ENCODE data around the gene SYNGR2. TPM values are rescaled to one million over a fixed set of nuclear protein-coding genes. Genes with fewer than 3 reads are reported as not detected.

SYNGR2 gene
- total and polyA plus RNA-seq, 2 donors (not counting 1 experiment from before 2014, with no cell fraction given) = 390 to 442 TPM

DNA sequence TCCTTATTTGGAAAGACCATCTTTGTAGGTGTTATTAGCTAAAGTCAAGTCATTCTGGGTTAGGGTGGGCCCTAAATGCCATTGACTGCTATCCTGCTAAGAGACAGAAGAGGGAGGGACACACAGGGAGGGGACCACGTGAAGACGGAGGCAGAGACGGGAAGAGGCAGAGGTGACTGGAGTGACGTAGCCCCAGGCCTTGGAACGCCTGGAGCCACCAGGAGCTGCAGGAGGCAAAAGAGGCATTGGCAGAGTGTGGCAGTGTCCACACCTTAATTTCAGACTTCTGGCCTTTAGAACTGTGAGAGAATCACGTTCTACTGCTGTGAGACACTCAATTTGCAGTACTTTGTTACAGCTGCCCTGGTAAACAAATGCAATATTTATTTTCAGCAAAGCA, 32.1 kb downstream of the SYNGR2 start:
- POLR2A ChIA-PET = interaction anchor here (0.7 kb wide), 1 partner anchor 32 kb away, joined by 4 read pairs; no protein-coding TSS in a partner anchor
- no peaks in the 10 kb centered on the region for H3K27me3 ChIP-seq (replicated peaks in 1 of 4; ENCODE audit: control extremely low read depth in 1 of 4, control insufficient read depth in 3 of 4, insufficient read depth in 4 of 4, low read length in 3 of 4)
- no peaks in the 10 kb centered on the region for H3K9me3 Mint-ChIP-seq (ENCODE audit: insufficient read depth)
- peaks cover 0 to 4% of the 10 kb centered on the region in 2 donors for H3K4me1 ChIP-seq (ENCODE audit: control insufficient read depth in 2 of 2, insufficient read depth in 2 of 2, low read length in 2 of 2)
- no peak for TF ChIP-seq EZH2 (IDR thresholded peaks at IDR 0.05; ENCODE audit: borderline replicate concordance, insufficient read depth, low read depth, low read length, poor library complexity, severe bottlenecking)
- TF ChIP-seq, protein P1, sequence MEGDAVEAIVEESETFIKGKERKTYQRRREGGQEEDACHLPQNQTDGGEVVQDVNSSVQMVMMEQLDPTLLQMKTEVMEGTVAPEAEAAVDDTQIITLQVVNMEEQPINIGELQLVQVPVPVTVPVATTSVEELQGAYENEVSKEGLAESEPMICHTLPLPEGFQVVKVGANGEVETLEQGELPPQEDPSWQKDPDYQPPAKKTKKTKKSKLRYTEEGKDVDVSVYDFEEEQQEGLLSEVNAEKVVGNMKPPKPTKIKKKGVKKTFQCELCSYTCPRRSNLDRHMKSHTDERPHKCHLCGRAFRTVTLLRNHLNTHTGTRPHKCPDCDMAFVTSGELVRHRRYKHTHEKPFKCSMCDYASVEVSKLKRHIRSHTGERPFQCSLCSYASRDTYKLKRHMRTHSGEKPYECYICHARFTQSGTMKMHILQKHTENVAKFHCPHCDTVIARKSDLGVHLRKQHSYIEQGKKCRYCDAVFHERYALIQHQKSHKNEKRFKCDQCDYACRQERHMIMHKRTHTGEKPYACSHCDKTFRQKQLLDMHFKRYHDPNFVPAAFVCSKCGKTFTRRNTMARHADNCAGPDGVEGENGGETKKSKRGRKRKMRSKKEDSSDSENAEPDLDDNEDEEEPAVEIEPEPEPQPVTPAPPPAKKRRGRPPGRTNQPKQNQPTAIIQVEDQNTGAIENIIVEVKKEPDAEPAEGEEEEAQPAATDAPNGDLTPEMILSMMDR (IDR thresholded peaks at IDR 0.05) = no peak
- H3K4me3 ChIP-seq (ENCODE audit: control extremely low read depth in 1 of 5, extremely low read depth in 1 of 5, insufficient read depth in 1 of 5, low read depth in 2 of 5, low read length in 4 of 5) = no peak overlapping the region
- H3K4me3 Mint-ChIP-seq = no peak overlapping the region
- CTCF ChIA-PET = interaction anchor here (0.7 to 0.8 kb wide), 2 partner anchors 14 to 25 kb away, joined by 3 read pairs; partner anchors contain the start of genes AFMID and TK1
- H3K27ac Mint-ChIP-seq = no peak overlapping the region
- H3K79me2 ChIP-seq (ENCODE audit: control insufficient read depth, insufficient read depth, low read length) = no peaks in the 10 kb centered on the region
- no peaks in the 10 kb centered on the region for H3K27me3 Mint-ChIP-seq
- no peak overlapping the region for H3K27ac ChIP-seq (ENCODE audit: low read length in 2 of 2)
- peaks cover 8% of the 10 kb centered on the region for H3K4me1 Mint-ChIP-seq
- no peak overlapping the region for H2AFZ ChIP-seq (ENCODE audit: insufficient read depth, low read depth, low read length, poor library complexity, severe bottlenecking)
- intact Hi-C loops (cut with micrococcal nuclease) = no loop called here
- H3K36me3 ChIP-seq (replicated peaks in 1 of 2; ENCODE audit: control extremely low read depth in 1 of 2, control insufficient read depth in 1 of 2, extremely low read depth in 1 of 2, insufficient read depth in 2 of 2, low read length in 1 of 2) = no peaks in the 10 kb centered on the region
- H3K4me2 ChIP-seq (replicated peaks; ENCODE audit: low read depth, low read length, poor library complexity, severe bottlenecking) = no peak overlapping the region
- DNase-seq = no peak
- WGBS (ENCODE audit: insufficient coverage) = 99% methylated on average over 6 of the region's 6 CpGs
- peaks cover 0 to 4% (median 0%) of the 10 kb centered on the region in 3 donors for H3K9me3 ChIP-seq (ENCODE audit: control extremely low read depth in 1 of 3, control insufficient read depth in 2 of 3, insufficient read depth in 1 of 3, low read length in 2 of 3)
- H4K20me1 ChIP-seq (ENCODE audit: control insufficient read depth, insufficient read depth, low read length, poor library complexity, severe bottlenecking) = no peaks in the 10 kb centered on the region
- no peak overlapping the region for H3K9ac ChIP-seq (ENCODE audit: low read length)
- ATAC-seq (ENCODE audit: low read depth) = no peak

DNA sequence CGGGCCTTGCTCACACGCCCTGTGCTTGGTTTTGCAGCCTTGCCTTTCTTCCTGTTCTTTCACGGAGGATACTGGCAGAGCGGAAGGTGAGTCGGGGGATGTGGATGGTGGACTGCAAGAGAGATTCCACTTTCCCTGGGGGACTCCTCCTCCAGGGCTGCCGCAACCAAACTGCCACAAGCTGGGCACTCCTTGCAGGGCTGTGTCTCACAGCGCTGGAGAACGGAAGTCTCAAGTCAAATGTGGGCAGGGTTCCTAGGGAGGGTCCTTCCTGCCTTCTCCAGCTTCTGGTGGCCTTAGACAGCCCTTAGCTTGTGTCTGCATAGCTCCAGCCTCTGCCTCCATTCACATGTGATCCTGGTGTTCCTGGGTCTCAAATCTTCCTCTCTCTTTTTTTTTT, 34.3 kb downstream of the SYNGR2 start:
- ATAC-seq (ENCODE audit: low read depth) (no peak), DNase-seq (no peak)
- ChIA-PET POLR2A (interaction anchor here (0.6 to 0.7 kb wide), 5 partner anchors 10 to 1105 kb away, joined by 3 to 9 read pairs (median 4); no protein-coding TSS in a partner anchor), CTCF (interaction anchor here (1.2 to 1.7 kb wide), 3 partner anchors 34 to 118 kb away, joined by 3 to 4 read pairs (median 3); no protein-coding TSS in a partner anchor)
- Histone ChIP-seq H3K79me2 (ENCODE audit: control insufficient read depth, insufficient read depth, low read length) (no peaks in the 10 kb centered on the region), H3K4me3 (ENCODE audit: control extremely low read depth in 1 of 5, extremely low read depth in 1 of 5, insufficient read depth in 1 of 5, low read depth in 2 of 5, low read length in 4 of 5) (no peak overlapping the region), H4K20me1 (ENCODE audit: control insufficient read depth, insufficient read depth, low read length, poor library complexity, severe bottlenecking) (no peaks in the 10 kb centered on the region), H2AFZ (ENCODE audit: insufficient read depth, low read depth, low read length, poor library complexity, severe bottlenecking) (no peak overlapping the region), H3K27me3 (replicated peaks in 1 of 4; ENCODE audit: control extremely low read depth in 1 of 4, control insufficient read depth in 3 of 4, insufficient read depth in 4 of 4, low read length in 3 of 4) (no peaks in the 10 kb centered on the region), H3K9me3 (ENCODE audit: control extremely low read depth in 1 of 3, control insufficient read depth in 2 of 3, insufficient read depth in 1 of 3, low read length in 2 of 3) (peaks cover 0 to 4% (median 0%) of the 10 kb centered on the region in 3 donors), H3K4me1 (ENCODE audit: control insufficient read depth in 2 of 2, insufficient read depth in 2 of 2, low read length in 2 of 2) (peaks cover 0 to 4% of the 10 kb centered on the region in 2 donors), H3K9ac (ENCODE audit: low read length) (no peak overlapping the region), H3K4me2 (replicated peaks; ENCODE audit: low read depth, low read length, poor library complexity, severe bottlenecking) (no peak overlapping the region), H3K36me3 (replicated peaks in 1 of 2; ENCODE audit: control extremely low read depth in 1 of 2, control insufficient read depth in 1 of 2, extremely low read depth in 1 of 2, insufficient read depth in 2 of 2, low read length in 1 of 2) (no peaks in the 10 kb centered on the region), H3K27ac (ENCODE audit: low read length in 2 of 2) (no peak overlapping the region)
- Mint-ChIP-seq H3K27ac (no peak overlapping the region), H3K27me3 (no peaks in the 10 kb centered on the region), H3K4me1 (peaks cover 8% of the 10 kb centered on the region), H3K4me3 (no peak overlapping the region), H3K9me3 (ENCODE audit: insufficient read depth) (no peaks in the 10 kb centered on the region)
- TF ChIP-seq, protein P1 (IDR thresholded peaks at IDR 0.05) = no peak
- TF ChIP-seq EZH2 (IDR thresholded peaks at IDR 0.05; ENCODE audit: borderline replicate concordance, insufficient read depth, low read depth, low read length, poor library complexity, severe bottlenecking) = no peak
- 83% methylated on average over 3 of the region's 8 CpGs for WGBS (ENCODE audit: insufficient coverage)
- intact Hi-C loops (cut with micrococcal nuclease) = no loop called here

Data from B cell (primary cell).